Panc1 (cell line): ENCODE data around the gene WDR46.

ENCODE experiments used
- CTCF ChIP-seq: fragments of 450-650 bp; IDR thresholded peaks from 2 replicates; pipeline ENCODE4 v1.5.1; 2017; ENCODE audit warnings: mild to moderate bottlenecking
- POLR2AphosphoS5 ChIP-seq: IDR thresholded peaks from 2 replicates; pipeline ENCODE4 v1.6.1; 2012; ENCODE audit warnings: mild to moderate bottlenecking, low read depth, low read length, moderate library complexity
- REST ChIP-seq, 2 experiments: IDR thresholded peaks; 2 replicates each; pipeline ENCODE4 v1.6.1; 2011 to 2012; ENCODE audit warnings: low read depth in 2 of 2, control low read depth in 1 of 2, low read length in 1 of 2, mild to moderate bottlenecking in 1 of 2, moderate library complexity in 1 of 2; ENCODE audit not compliant: insufficient read depth in 1 of 2
- SIN3A ChIP-seq: IDR thresholded peaks from 2 replicates; pipeline ENCODE4 v1.6.1; 2012; ENCODE audit warnings: low read depth, mild to moderate bottlenecking, low read length, moderate library complexity, borderline replicate concordance; ENCODE audit not compliant: insufficient read depth
- TCF7L2 ChIP-seq: IDR thresholded peaks from 2 replicates; pipeline ENCODE4 v1.6.1; 2011; ENCODE audit warnings: mild to moderate bottlenecking, low read depth, low read length, inconsistent platforms

GRCh38 chr6:33294086-33294823, 5.2 kb upstream of the WDR46 start:
- TF ChIP-seq CTCF: no peak
- no peak for TF ChIP-seq SIN3A
- no peak for TF ChIP-seq REST (IDR thresholded peaks at IDR 0.05; ENCODE audit: insufficient read depth in 1 of 2, low read depth in 2 of 2, low read length in 1 of 2)
- no peak for TF ChIP-seq POLR2AphosphoS5
- no peak for TF ChIP-seq TCF7L2
